Astrocyte (in vitro differentiated cells and primary cell): ENCODE measurements around the gene C1QL2. TPM values are rescaled to one million over a fixed set of nuclear protein-coding genes. Genes with fewer than 3 reads are reported as not detected.

Experiments used
- DNase-seq: peaks from one replicate; pipeline ENCODE4 v3.0.0-alpha.2; 2010; ENCODE audit warnings: low read depth
- FAIRE-seq: peaks from 2 replicates; lab custom pipeline; 2011; peaks lifted over from hg19 to GRCh38; lab: Jason Lieb, UNC
- H2AFZ ChIP-seq: 2 replicates; pipeline ENCODE4 v1.6.0; 2012; ENCODE audit warnings: low read depth, low read length, inconsistent platforms
- H3K27ac ChIP-seq: 2 replicates; pipeline ENCODE4 v1.5.1; 2011; ENCODE audit warnings: low read depth, low read length, inconsistent platforms
- H3K27me3 ChIP-seq: 2 replicates; pipeline ENCODE4 v1.6.0; 2011; ENCODE audit warnings: low read length, inconsistent platforms; ENCODE audit not compliant: insufficient read depth
- H3K36me3 ChIP-seq: 2 replicates; pipeline ENCODE4 v1.5.1; 2011; ENCODE audit warnings: low read length, inconsistent platforms; ENCODE audit not compliant: insufficient read depth
- H3K4me1 ChIP-seq: 2 replicates; pipeline ENCODE4 v1.5.1; 2011; ENCODE audit warnings: low read length, inconsistent platforms; ENCODE audit not compliant: insufficient read depth
- H3K4me2 ChIP-seq: 2 replicates; pipeline ENCODE4 v1.6.0; 2012; ENCODE audit warnings: low read length, inconsistent platforms
- H3K4me3 ChIP-seq: 2 replicates; pipeline ENCODE4 v1.5.1; 2011; ENCODE audit warnings: low read depth, mild to moderate bottlenecking, low read length, inconsistent platforms; ENCODE audit not compliant: insufficient read depth
- H3K79me2 ChIP-seq: 2 replicates; pipeline ENCODE4 v1.6.0; 2012; ENCODE audit warnings: mild to moderate bottlenecking, low read length, inconsistent platforms; ENCODE audit not compliant: insufficient read depth
- H3K9ac ChIP-seq: 2 replicates; pipeline ENCODE4 v1.6.0; 2012; ENCODE audit warnings: mild to moderate bottlenecking, low read length, inconsistent platforms
- H3K9me3 ChIP-seq: 2 replicates; pipeline ENCODE4 v1.5.1; 2012; ENCODE audit warnings: low read depth, mild to moderate bottlenecking, low read length, inconsistent platforms; ENCODE audit not compliant: insufficient read depth
- H4K20me1 ChIP-seq: 2 replicates; pipeline ENCODE4 v1.6.0; 2012; ENCODE audit warnings: low read length, inconsistent platforms; ENCODE audit not compliant: insufficient read depth
- H3K27ac Mint-ChIP-seq: one replicate; pipeline ENCODE4 v1.8.0; 2021; ENCODE audit warnings: mild to moderate bottlenecking, mixed read lengths; ENCODE audit not compliant: unreplicated experiment
- H3K27me3 Mint-ChIP-seq: one replicate; pipeline ENCODE4 v1.8.0; 2021; ENCODE audit warnings: low read depth, mixed read lengths; ENCODE audit not compliant: unreplicated experiment
- H3K36me3 Mint-ChIP-seq: one replicate; pipeline ENCODE4 v1.8.0; 2021; ENCODE audit warnings: low read depth, mixed read lengths; ENCODE audit not compliant: unreplicated experiment
- H3K4me1 Mint-ChIP-seq: one replicate; pipeline ENCODE4 v1.8.0; 2021; ENCODE audit warnings: low read depth, mixed read lengths; ENCODE audit not compliant: unreplicated experiment
- H3K4me3 Mint-ChIP-seq: one replicate; pipeline ENCODE4 v1.8.0; 2021; ENCODE audit warnings: mild to moderate bottlenecking, moderate library complexity, mixed read lengths; ENCODE audit not compliant: unreplicated experiment
- H3K9me3 Mint-ChIP-seq: one replicate; pipeline ENCODE4 v1.8.0; 2021; ENCODE audit warnings: mild to moderate bottlenecking, mixed read lengths; ENCODE audit not compliant: unreplicated experiment
- EZH2 ChIP-seq: IDR thresholded peaks from 2 replicates; pipeline ENCODE4 v1.6.1; 2012; ENCODE audit warnings: mild to moderate bottlenecking, low read length, inconsistent platforms; ENCODE audit not compliant: insufficient read depth
- total RNA-seq: library from RNA; stranded (reverse); gene quantifications from 2 replicates; pipeline ENCODE4 v1.2.1, GENCODE V29; 2021
- TF ChIP-seq, protein P1 (sequence below): IDR thresholded peaks from 2 replicates; pipeline ENCODE4 v1.5.1; 2011; ENCODE audit warnings: low read depth, mild to moderate bottlenecking, inconsistent platforms, low read length, moderate library complexity; ENCODE audit not compliant: insufficient read depth

The C1QL2 gene
- total RNA-seq, 1 donor from 2014 or later: 0.20 TPM

DNA sequence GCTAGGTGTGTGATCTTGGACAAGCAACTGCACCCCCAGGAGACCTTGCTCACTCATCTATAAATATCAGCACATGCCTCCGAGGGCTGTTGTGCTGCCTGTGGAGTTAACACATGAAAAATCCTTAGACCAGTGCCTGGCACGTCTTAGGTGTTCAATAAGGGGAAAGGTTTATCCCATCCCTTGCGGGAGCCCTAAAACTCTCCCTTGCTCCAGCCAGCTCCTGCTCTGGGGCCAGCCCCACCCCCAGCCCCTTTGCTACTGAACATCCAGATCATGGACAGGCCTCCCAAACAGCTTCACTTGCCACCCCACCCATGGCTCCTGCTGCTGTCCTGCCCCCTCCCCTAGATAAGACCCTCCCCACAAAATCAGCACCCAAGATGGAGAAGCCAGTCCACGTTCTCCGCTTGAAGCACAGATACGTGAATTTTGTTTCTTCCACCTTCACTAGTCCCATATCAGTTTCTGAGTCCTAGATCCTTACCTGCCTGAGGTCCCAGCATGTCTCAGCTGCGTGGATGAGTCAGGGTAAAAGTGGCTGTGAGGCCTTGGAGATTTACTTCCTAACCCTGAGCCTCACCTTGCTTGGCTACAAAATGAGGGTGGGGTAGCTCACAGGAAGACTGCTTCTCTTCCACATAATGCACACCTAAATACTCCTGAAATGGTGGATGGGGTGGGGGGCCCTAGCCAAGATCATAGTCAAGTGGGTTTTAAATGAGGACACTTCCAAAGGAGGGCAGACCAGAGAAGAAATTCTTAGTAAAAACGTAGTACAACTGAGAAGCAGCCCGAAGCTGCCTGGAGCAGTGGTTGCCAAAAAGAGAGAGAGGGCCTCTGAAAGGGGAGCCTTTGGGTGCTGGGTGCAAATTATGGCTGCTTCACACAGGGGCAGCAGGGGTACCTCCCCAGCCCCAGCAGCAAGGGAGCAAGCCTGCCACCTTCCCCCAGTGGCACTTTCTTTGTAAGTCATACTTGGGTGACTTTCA, 40.4 kb downstream of the C1QL2 start:
- Mint-ChIP-seq H3K4me3 (no peak overlapping the region), H3K27ac (no peak overlapping the region), H3K9me3 (no peaks in the 10 kb centered on the region), H3K27me3 (peaks cover 88% of the 10 kb centered on the region), H3K36me3 (no peaks in the 10 kb centered on the region), H3K4me1 (no peaks in the 10 kb centered on the region)
- DNase-seq: no peak
- Histone ChIP-seq H3K27ac (no peak overlapping the region), H3K4me3 (no peak overlapping the region), H3K36me3 (no peaks in the 10 kb centered on the region), H3K9me3 (no peaks in the 10 kb centered on the region), H3K27me3 (no peaks in the 10 kb centered on the region), H3K9ac (no peak overlapping the region), H4K20me1 (no peaks in the 10 kb centered on the region), H3K4me1 (no peaks in the 10 kb centered on the region), H2AFZ (no peak overlapping the region), H3K4me2 (no peak overlapping the region), H3K79me2 (no peaks in the 10 kb centered on the region)
- FAIRE-seq: no peak
- no peak for TF ChIP-seq EZH2
- TF ChIP-seq, protein P1, sequence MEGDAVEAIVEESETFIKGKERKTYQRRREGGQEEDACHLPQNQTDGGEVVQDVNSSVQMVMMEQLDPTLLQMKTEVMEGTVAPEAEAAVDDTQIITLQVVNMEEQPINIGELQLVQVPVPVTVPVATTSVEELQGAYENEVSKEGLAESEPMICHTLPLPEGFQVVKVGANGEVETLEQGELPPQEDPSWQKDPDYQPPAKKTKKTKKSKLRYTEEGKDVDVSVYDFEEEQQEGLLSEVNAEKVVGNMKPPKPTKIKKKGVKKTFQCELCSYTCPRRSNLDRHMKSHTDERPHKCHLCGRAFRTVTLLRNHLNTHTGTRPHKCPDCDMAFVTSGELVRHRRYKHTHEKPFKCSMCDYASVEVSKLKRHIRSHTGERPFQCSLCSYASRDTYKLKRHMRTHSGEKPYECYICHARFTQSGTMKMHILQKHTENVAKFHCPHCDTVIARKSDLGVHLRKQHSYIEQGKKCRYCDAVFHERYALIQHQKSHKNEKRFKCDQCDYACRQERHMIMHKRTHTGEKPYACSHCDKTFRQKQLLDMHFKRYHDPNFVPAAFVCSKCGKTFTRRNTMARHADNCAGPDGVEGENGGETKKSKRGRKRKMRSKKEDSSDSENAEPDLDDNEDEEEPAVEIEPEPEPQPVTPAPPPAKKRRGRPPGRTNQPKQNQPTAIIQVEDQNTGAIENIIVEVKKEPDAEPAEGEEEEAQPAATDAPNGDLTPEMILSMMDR: no peak

DNA sequence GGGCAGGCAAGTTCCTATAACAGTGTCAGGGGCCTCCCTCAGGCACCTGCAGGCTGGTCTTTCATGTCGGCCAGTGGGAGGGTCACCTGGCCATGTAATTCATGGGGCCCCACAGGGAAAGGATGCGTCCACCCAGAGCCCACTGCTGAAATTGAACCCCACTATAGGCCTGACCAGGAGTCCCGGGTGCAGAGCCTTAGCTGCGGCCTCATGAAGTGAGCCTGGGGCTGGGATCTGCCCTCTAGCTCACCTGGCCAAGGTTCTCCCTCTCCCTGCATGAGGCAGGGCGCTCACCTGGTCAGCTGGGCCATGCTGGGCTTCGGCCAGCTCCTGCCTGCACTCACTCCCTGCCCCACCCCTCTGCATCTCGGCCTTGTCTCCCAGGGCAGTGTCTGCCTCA, 41.1 kb downstream of the C1QL2 start:
- H3K27me3 Mint-ChIP-seq: peaks cover 87% of the 10 kb centered on the region
- no peak overlapping the region for H3K4me2 ChIP-seq
- no peaks in the 10 kb centered on the region for H4K20me1 ChIP-seq
- no peaks in the 10 kb centered on the region for H3K36me3 Mint-ChIP-seq
- H3K4me3 ChIP-seq: no peak overlapping the region
- H3K27ac ChIP-seq: no peak overlapping the region
- H3K27me3 ChIP-seq: no peaks in the 10 kb centered on the region
- no peaks in the 10 kb centered on the region for H3K9me3 ChIP-seq
- H3K9ac ChIP-seq: no peak overlapping the region
- H3K79me2 ChIP-seq: no peaks in the 10 kb centered on the region
- DNase-seq: no peak
- H3K4me1 ChIP-seq: no peaks in the 10 kb centered on the region
- H3K9me3 Mint-ChIP-seq: no peaks in the 10 kb centered on the region
- H3K4me1 Mint-ChIP-seq: no peaks in the 10 kb centered on the region
- no peak overlapping the region for H2AFZ ChIP-seq
- no peak for FAIRE-seq
- H3K4me3 Mint-ChIP-seq: no peak overlapping the region
- TF ChIP-seq EZH2: no peak
- TF ChIP-seq, protein P1: no peak
- H3K27ac Mint-ChIP-seq: no peak overlapping the region
- no peaks in the 10 kb centered on the region for H3K36me3 ChIP-seq
